GM23338 (cell line): ENCODE data around the gene NCOA7.

Experiments used
- CREB1 ChIP-seq: fragments of 250-450 bp; sonication (Bioruptor Pico); IDR thresholded peaks from 2 replicates; pipeline ENCODE4 v1.5.0; 2020; ENCODE audit warnings: low read depth, mild to moderate bottlenecking, moderate library complexity
- EZH2 ChIP-seq: fragments of 200-600 bp; sonication (generic); IDR thresholded peaks from one replicate; pipeline ENCODE4 v1.8.0; 2017; ENCODE audit warnings: antibody characterized with exemption, mild to moderate bottlenecking, low read depth; ENCODE audit not compliant: unreplicated experiment
- EZH2phosphoT487 ChIP-seq: fragments of 200-600 bp; sonication (generic); IDR thresholded peaks from one replicate; pipeline ENCODE4 v1.8.1; 2018; ENCODE audit warnings: antibody characterized with exemption; ENCODE audit not compliant: unreplicated experiment
- ZNF114 ChIP-seq: fragments of 250-450 bp; sonication (Bioruptor Pico); IDR thresholded peaks from 2 replicates; pipeline ENCODE4 v1.5.0; 2020; ENCODE audit warnings: mild to moderate bottlenecking, moderate library complexity
- TF ChIP-seq, protein P1 (sequence below), 2 experiments: fragments of 200-600 bp in 1 of 2; sonication (generic) in 1 of 2; conservative IDR thresholded peaks; 2 replicates each; pipeline versions ENCODE4 v1.5.1 to v1.6.1; 2016 to 2017; ENCODE audit warnings: antibody characterized with exemption in 2 of 2, low read depth in 2 of 2, mild to moderate bottlenecking in 2 of 2, moderate library complexity in 1 of 2

DNA sequence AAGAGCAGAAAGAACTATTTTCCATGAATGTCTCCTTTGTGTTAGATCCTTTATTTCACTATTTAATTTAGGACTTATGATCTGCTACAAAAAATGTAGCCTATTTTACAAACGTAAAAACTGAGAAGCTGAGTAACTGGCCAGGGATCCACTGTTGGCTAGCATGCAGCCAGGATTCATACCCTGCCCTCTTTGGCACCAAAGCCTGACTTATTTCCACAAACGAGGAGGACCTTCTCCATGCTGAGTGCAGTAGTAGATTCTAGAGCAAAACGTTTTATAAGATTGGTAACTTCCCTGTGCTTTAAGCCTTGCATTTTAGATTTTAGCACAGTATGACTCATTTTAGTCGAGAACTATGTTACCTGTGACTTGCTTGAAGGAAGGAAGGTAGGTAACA is 74.3 kb downstream of the NCOA7 start:
- TF ChIP-seq, protein P1, sequence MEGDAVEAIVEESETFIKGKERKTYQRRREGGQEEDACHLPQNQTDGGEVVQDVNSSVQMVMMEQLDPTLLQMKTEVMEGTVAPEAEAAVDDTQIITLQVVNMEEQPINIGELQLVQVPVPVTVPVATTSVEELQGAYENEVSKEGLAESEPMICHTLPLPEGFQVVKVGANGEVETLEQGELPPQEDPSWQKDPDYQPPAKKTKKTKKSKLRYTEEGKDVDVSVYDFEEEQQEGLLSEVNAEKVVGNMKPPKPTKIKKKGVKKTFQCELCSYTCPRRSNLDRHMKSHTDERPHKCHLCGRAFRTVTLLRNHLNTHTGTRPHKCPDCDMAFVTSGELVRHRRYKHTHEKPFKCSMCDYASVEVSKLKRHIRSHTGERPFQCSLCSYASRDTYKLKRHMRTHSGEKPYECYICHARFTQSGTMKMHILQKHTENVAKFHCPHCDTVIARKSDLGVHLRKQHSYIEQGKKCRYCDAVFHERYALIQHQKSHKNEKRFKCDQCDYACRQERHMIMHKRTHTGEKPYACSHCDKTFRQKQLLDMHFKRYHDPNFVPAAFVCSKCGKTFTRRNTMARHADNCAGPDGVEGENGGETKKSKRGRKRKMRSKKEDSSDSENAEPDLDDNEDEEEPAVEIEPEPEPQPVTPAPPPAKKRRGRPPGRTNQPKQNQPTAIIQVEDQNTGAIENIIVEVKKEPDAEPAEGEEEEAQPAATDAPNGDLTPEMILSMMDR (conservative IDR thresholded peaks at IDR 0.05; ENCODE audit: low read depth in 2 of 2), result no peak
- TF ChIP-seq EZH2 (no peak), CREB1 (CRISPR knock-in tag) (no peak), ZNF114 (CRISPR knock-in tag) (no peak), EZH2phosphoT487 (no peak)
